HepG2 (cell line): ENCODE measurements around the gene ELL3. TPM values are rescaled to one million over a fixed set of nuclear protein-coding genes. Genes with fewer than 3 reads are reported as not detected.
A peak's percentile ranks its signal among the peaks of the same experiment; 100 is the strongest.

Experiments
- ARHGAP35 ChIP-seq: sonication (generic); formaldehyde crosslinking; IDR thresholded peaks from 2 replicates; pipeline ENCODE4 v1.9.0; 2022; ENCODE audit warnings: mild to moderate bottlenecking, inconsistent platforms, moderate library complexity, missing genetic modification reagents, borderline replicate concordance
- HIC2 ChIP-seq: sonication (generic); formaldehyde crosslinking; IDR thresholded peaks from 2 replicates; pipeline ENCODE4 v1.9.0; 2022; ENCODE audit warnings: low read depth, missing genetic modification reagents
- HNRNPLL ChIP-seq: fragments of 200-400 bp; formaldehyde crosslinking; IDR thresholded peaks from 2 replicates; pipeline ENCODE4 v1.6.1; 2017; ENCODE audit warnings: mild to moderate bottlenecking, low read depth, low read length; ENCODE audit not compliant: poor library complexity, severe bottlenecking
- HOXA5 ChIP-seq: sonication (generic); formaldehyde crosslinking; IDR thresholded peaks from 2 replicates; pipeline ENCODE4 v1.4.0; 2020; ENCODE audit warnings: missing genetic modification reagents
- KAT7 ChIP-seq: IDR thresholded peaks from 2 replicates; pipeline ENCODE4 v1.6.1; 2018; ENCODE audit warnings: borderline replicate concordance, missing compliant biosample characterization
- NFATC3 ChIP-seq: sonication (generic); formaldehyde crosslinking; IDR thresholded peaks from 2 replicates; pipeline ENCODE4 v1.5.1; 2020; ENCODE audit warnings: mild to moderate bottlenecking, missing genetic modification reagents
- PATZ1 ChIP-seq: sonication (generic); formaldehyde crosslinking; IDR thresholded peaks from 2 replicates; pipeline ENCODE4 v1.4.0; 2020; ENCODE audit warnings: missing genetic modification reagents
- RBM39 ChIP-seq: fragments of 200-400 bp; formaldehyde crosslinking; IDR thresholded peaks from one replicate; pipeline ENCODE4 v1.6.1; 2018; ENCODE audit warnings: antibody characterized with exemption, mild to moderate bottlenecking, low read depth, low read length; ENCODE audit not compliant: poor library complexity, severe bottlenecking
- SALL1 ChIP-seq: sonication (generic); formaldehyde crosslinking; IDR thresholded peaks from 2 replicates; pipeline ENCODE4 v1.8.0; 2022; ENCODE audit warnings: mild to moderate bottlenecking, missing genetic modification reagents
- SKI ChIP-seq: fragments of 450-650 bp; IDR thresholded peaks from one replicate; pipeline ENCODE4 v1.6.1; 2018; ENCODE audit warnings: mild to moderate bottlenecking; ENCODE audit not compliant: partially characterized antibody
- TRAFD1 ChIP-seq: sonication (generic); formaldehyde crosslinking; IDR thresholded peaks from 2 replicates; pipeline ENCODE4 v1.5.1; 2020; ENCODE audit warnings: missing genetic modification reagents, mild to moderate bottlenecking, borderline replicate concordance
- ZNF143 ChIP-seq: sonication (generic); formaldehyde crosslinking; IDR thresholded peaks from 2 replicates; pipeline ENCODE4 v1.4.0; 2020; ENCODE audit warnings: missing genetic modification reagents
- ZNF160 ChIP-seq: sonication (generic); formaldehyde crosslinking; IDR thresholded peaks from 2 replicates; pipeline ENCODE4 v1.8.0; 2022; ENCODE audit warnings: mild to moderate bottlenecking, inconsistent platforms, missing genetic modification reagents
- ZNF296 ChIP-seq: sonication (generic); formaldehyde crosslinking; conservative IDR thresholded peaks from 2 replicates; pipeline ENCODE4 v1.5.0; 2020; ENCODE audit warnings: mild to moderate bottlenecking, missing genetic modification reagents
- ZNF350 ChIP-seq: sonication (generic); formaldehyde crosslinking; IDR thresholded peaks from 2 replicates; pipeline ENCODE4 v1.4.0; 2020; ENCODE audit warnings: mild to moderate bottlenecking, low read depth, missing genetic modification reagents, borderline replicate concordance
- ZNF598 ChIP-seq: sonication (generic); formaldehyde crosslinking; IDR thresholded peaks from 2 replicates; pipeline ENCODE4 v1.5.1; 2020; ENCODE audit warnings: mild to moderate bottlenecking, missing genetic modification reagents, borderline replicate concordance
- ZNF674 ChIP-seq: sonication (generic); formaldehyde crosslinking; IDR thresholded peaks from 2 replicates; pipeline ENCODE4 v1.5.0; 2020; ENCODE audit warnings: low read depth, mild to moderate bottlenecking, missing genetic modification reagents
- ZNF703 ChIP-seq: sonication (generic); formaldehyde crosslinking; IDR thresholded peaks from 2 replicates; pipeline ENCODE4 v1.5.1; 2020; ENCODE audit warnings: missing genetic modification reagents, mild to moderate bottlenecking, moderate library complexity, borderline replicate concordance
- ZNF713 ChIP-seq: sonication (generic); formaldehyde crosslinking; IDR thresholded peaks from 2 replicates; pipeline ENCODE4 v1.4.0; 2020; ENCODE audit warnings: mild to moderate bottlenecking, missing genetic modification reagents
- ZNF776 ChIP-seq: sonication (generic); formaldehyde crosslinking; IDR thresholded peaks from 2 replicates; pipeline ENCODE4 v1.4.0; 2020; ENCODE audit warnings: mild to moderate bottlenecking, missing genetic modification reagents
- ZNF781 ChIP-seq: sonication (generic); formaldehyde crosslinking; IDR thresholded peaks from 2 replicates; pipeline ENCODE4 v1.5.1; 2020; ENCODE audit warnings: borderline replicate concordance, mild to moderate bottlenecking, missing genetic modification reagents; ENCODE audit errors: not compliant biosample characterization
- polyA plus RNA-seq, 8 experiments: library from polyadenylated mRNA; depleted of rRNA in 3 of 8; stranded (reverse) in 7 of 8; unstranded in 1 of 8; fragments of >200 nt; fragmentation: Illumina TruSeq in 4 of 8; extraction: Trizol in 4 of 8; gene quantifications; 2 replicates each; pipeline versions ENCODE4 v1.2.1 to v1.2.3, GENCODE V29; 2011 to 2016; ENCODE audit warnings: low read depth in 4 of 8, missing spikeins in 1 of 8, mixed read lengths in 1 of 8; ENCODE audit not compliant: insufficient read depth in 1 of 8
- total RNA-seq, 5 experiments: library from RNA; depleted of rRNA; stranded (reverse); fragments of >200 nt; fragmentation: Illumina TruSeq; extraction: Trizol; gene quantifications; 2 replicates each; pipeline ENCODE4 v1.2.3, GENCODE V29; 2016; ENCODE audit warnings: low read depth in 1 of 5

ELL3 gene
- total and polyA plus RNA-seq, 2 of the 13 experiments (the other 11 are each of a cell fraction or from before 2014, with no cell fraction given) = 6.1 to 8.8 TPM

GRCh38 chr15:43791993-43792760, 15.4 kb upstream of the ELL3 start, which contains the start of gene SERF2 (continued):
- TF ChIP-seq KAT7 (CRISPR knock-in tag) (peak; percentile 30; the same call in 1 of the 2 replicates), HNRNPLL (peak; percentile 92), ZNF703 (CRISPR knock-in tag) (no peak), ZNF781 (CRISPR knock-in tag) (no peak), RBM39 (peak; percentile 85), PATZ1 (CRISPR knock-in tag) (peak; percentile 61; the same call in 1 of the 2 replicates), NFATC3 (CRISPR knock-in tag) (peak; percentile 42; the same call in 1 of the 2 replicates), ZNF350 (peak; percentile 66; the same call in 1 of the 2 replicates), SALL1 (CRISPR knock-in tag) (peak; percentile 64), ZNF674 (CRISPR knock-in tag) (no peak), TRAFD1 (CRISPR knock-in tag) (no peak), ZNF713 (CRISPR knock-in tag) (peak; percentile 73; the same call in 1 of the 2 replicates), HOXA5 (CRISPR knock-in tag) (no peak; the same call in 1 of the 2 replicates), ZNF598 (CRISPR knock-in tag) (peak; percentile 23; the same call in 1 of the 2 replicates), ZNF776 (CRISPR knock-in tag) (peak; percentile 14; the same call in 1 of the 2 replicates), HIC2 (no peak), ARHGAP35 (CRISPR knock-in tag) (no peak), ZNF143 (CRISPR knock-in tag) (0 out of 2 replicates have a peak, but pooled peaks have one; percentile 17), SKI (no peak), ZNF160 (CRISPR knock-in tag) (0 out of 2 replicates have a peak, but pooled peaks have one; percentile 17), ZNF296 (no peak)
